A549 (cell line): ENCODE measurements around the gene TICAM1. TPM values are rescaled to one million over a fixed set of nuclear protein-coding genes. Genes with fewer than 3 reads are reported as not detected.
A peak's percentile ranks its signal among the peaks of the same experiment; 100 is the strongest.

Experiments used
- ATAC-seq, 2 experiments: fragments of 200-7000 bp in 1 of 2; fragments of >200 bp in 1 of 2; cut with Nextera tagmentation in 1 of 2; cut with Tn5 transposase in 1 of 2; 3 replicates each; pipeline versions ENCODE4 v1.8.0 to v1.9.1; 2018 to 2020; ENCODE audit warnings: mild to moderate bottlenecking in 1 of 2, moderate library complexity in 1 of 2
- CTCF ChIA-PET: fragments of 300-600 bp; sonication (Branson Sonifier 250); formaldehyde crosslinking; extraction: SDS; loops from one replicate; lab custom pipeline; 2021; ENCODE audit warnings: antibody characterized with exemption, inconsistent platforms; lab: Yijun Ruan, JAX
- POLR2A ChIA-PET: fragments of 350-600 bp; formaldehyde crosslinking; extraction: SDS; loops from one replicate; lab custom pipeline; 2021; ENCODE audit warnings: antibody characterized with exemption, inconsistent platforms; lab: Yijun Ruan, JAX
- DNase-seq, 2 experiments: peaks; one replicate each; pipeline versions ENCODE4 v3.0.0 to v3.0.0-alpha.2; 2011 to 2016; ENCODE audit warnings: low read depth in 1 of 2, low spot score in 1 of 2
- FAIRE-seq: peaks from 2 replicates; lab custom pipeline; 2011; peaks lifted over from hg19 to GRCh38; lab: Jason Lieb, UNC
- H3K27ac ChIP-seq, 2 experiments: fragments of >200 bp; sonication (Bioruptor Twin); formaldehyde crosslinking; 3 replicates each; pipeline ENCODE4 v1.5.1; 2016 to 2017
- H3K4me1 ChIP-seq: fragments of >200 bp; sonication (Bioruptor Twin); formaldehyde crosslinking; 3 replicates; pipeline ENCODE4 v1.6.1; 2016
- H3K4me2 ChIP-seq: fragments of >200 bp; sonication (Bioruptor Twin); formaldehyde crosslinking; 3 replicates; pipeline ENCODE4 v1.6.1; 2016
- H3K4me3 ChIP-seq: fragments of >200 bp; sonication (Bioruptor Twin); formaldehyde crosslinking; 3 replicates; pipeline ENCODE4 v1.5.1; 2016
- H3K9me3 ChIP-seq: fragments of >200 bp; sonication (Bioruptor Twin); formaldehyde crosslinking; 3 replicates; pipeline ENCODE4 v1.6.1; 2016
- CBX2 ChIP-seq: fragments of 200-600 bp; sonication (generic); IDR thresholded peaks from 2 replicates; pipeline ENCODE4 v1.6.1; 2016; ENCODE audit warnings: low read depth, mild to moderate bottlenecking, borderline replicate concordance
- CBX8 ChIP-seq: fragments of 200-600 bp; sonication (generic); IDR thresholded peaks from 2 replicates; pipeline ENCODE4 v1.6.1; 2016
- CEBPB ChIP-seq, 2 experiments: fragments of >200 bp in 1 of 2; sonication (Bioruptor Twin) in 1 of 2; formaldehyde crosslinking in 1 of 2; IDR thresholded peaks; 2 replicates each; pipeline ENCODE4 v1.6.1; 2012 to 2016
- E2F6 ChIP-seq: IDR thresholded peaks from 2 replicates; pipeline ENCODE4 v1.6.1; 2012; ENCODE audit warnings: low read depth, borderline replicate concordance
- EHMT2 ChIP-seq: fragments of 200-600 bp; sonication (generic); IDR thresholded peaks from 2 replicates; pipeline ENCODE4 v1.6.1; 2016; ENCODE audit warnings: antibody characterized with exemption, low read depth, mild to moderate bottlenecking, moderate library complexity
- ELK1 ChIP-seq: fragments of 150-350 bp; IDR thresholded peaks from 2 replicates; pipeline ENCODE4 v1.6.1; 2014; ENCODE audit warnings: low read depth, mild to moderate bottlenecking, low read length
- GATA3 ChIP-seq: IDR thresholded peaks from 2 replicates; pipeline ENCODE4 v1.6.1; 2012; ENCODE audit warnings: borderline replicate concordance
- HES2 ChIP-seq: fragments of >200 bp; sonication (Bioruptor Twin); formaldehyde crosslinking; IDR thresholded peaks from 2 replicates; pipeline ENCODE4 v1.6.1; 2016
- HOXB5 ChIP-seq: fragments of 250-450 bp; sonication (Bioruptor Pico); IDR thresholded peaks from 2 replicates; pipeline ENCODE4 v1.5.0; 2020; ENCODE audit warnings: mild to moderate bottlenecking, moderate library complexity
- JUN ChIP-seq, 2 experiments: fragments of >200 bp; sonication (Bioruptor Twin); formaldehyde crosslinking; IDR thresholded peaks; 2 replicates in 1 of 2; 3 replicates in 1 of 2; pipeline ENCODE4 v1.6.1; 2016 to 2017
- NFE2L2 ChIP-seq: fragments of 150-350 bp; conservative IDR thresholded peaks from 2 replicates; pipeline ENCODE4 v1.6.1; 2014; ENCODE audit warnings: low read length
- NR3C1 ChIP-seq: fragments of >200 bp; sonication (Bioruptor Twin); formaldehyde crosslinking; IDR thresholded peaks from 3 replicates; pipeline ENCODE4 v1.6.1; 2017
- PBX3 ChIP-seq: IDR thresholded peaks from 2 replicates; pipeline ENCODE4 v1.6.1; 2012
- POLR2AphosphoS2 ChIP-seq: conservative IDR thresholded peaks from 2 replicates; pipeline ENCODE4 v1.6.1; 2012; ENCODE audit warnings: low read length, improper control_type of control experiment, inconsistent platforms
- RAD21 ChIP-seq, 2 experiments: fragments of >200 bp in 1 of 2; sonication (Bioruptor Twin) in 1 of 2; formaldehyde crosslinking in 1 of 2; IDR thresholded peaks in 1 of 2; conservative IDR thresholded peaks in 1 of 2; 2 replicates in 1 of 2; 3 replicates in 1 of 2; pipeline ENCODE4 v1.6.1; 2012 to 2018; ENCODE audit warnings: inconsistent platforms in 1 of 2
- RCOR1 ChIP-seq: fragments of 150-350 bp; IDR thresholded peaks from 2 replicates; pipeline ENCODE4 v1.6.1; 2014; ENCODE audit warnings: antibody characterized with exemption, low read length, low read depth
- RFX5 ChIP-seq: fragments of 450-650 bp; IDR thresholded peaks from 2 replicates; pipeline ENCODE4 v1.7.1; 2014; ENCODE audit warnings: antibody characterized with exemption, mild to moderate bottlenecking, moderate library complexity
- SMC3 ChIP-seq: fragments of >200 bp; sonication (Bioruptor Twin); formaldehyde crosslinking; IDR thresholded peaks from 3 replicates; pipeline ENCODE4 v1.6.1; 2018; ENCODE audit warnings: inconsistent platforms
- TP53 ChIP-seq: fragments of 250-450 bp; sonication (Bioruptor Pico); IDR thresholded peaks from 2 replicates; pipeline ENCODE4 v1.5.0; 2021; ENCODE audit warnings: mild to moderate bottlenecking, moderate library complexity
- USF2 ChIP-seq: fragments of 450-650 bp; IDR thresholded peaks from 2 replicates; pipeline ENCODE4 v1.6.1; 2014; ENCODE audit warnings: antibody characterized with exemption
- ZC3H11A ChIP-seq: fragments of 450-650 bp; IDR thresholded peaks from 2 replicates; pipeline ENCODE4 v1.6.1; 2014; ENCODE audit warnings: antibody characterized with exemption, mild to moderate bottlenecking
- ZFP36 ChIP-seq: fragments of 450-650 bp; IDR thresholded peaks from 2 replicates; pipeline ENCODE4 v1.6.1; 2014; ENCODE audit warnings: borderline replicate concordance; ENCODE audit not compliant: partially characterized antibody
- WGBS: methylation state at CpG from one replicate; pipeline ENCODE4 v1.1.6; 2017; ENCODE audit errors: missing lambda C conversion rate; 5-methylcytosine and 5-hydroxymethylcytosine counted together
- polyA plus RNA-seq, 4 experiments: library from polyadenylated mRNA; depleted of rRNA in 3 of 4; stranded (reverse); fragments of >200 nt; fragmentation: RNase III in 1 of 4; extraction: RNeasy Plus Mini Kit Qiagen cat#74134 plus additional on column Dnase treatment in 1 of 4; gene quantifications; 2 replicates in 3 of 4; 3 replicates in 1 of 4; pipeline ENCODE4 v1.2.3, GENCODE V29; 2011 to 2017

Gene TICAM1
- polyA plus RNA-seq, 2 of the 4 experiments (the other 2 are of a cell fraction): 0.78 to 4.0 TPM

- DNase-seq (no peak), ATAC-seq (no peak), FAIRE-seq (no peak)
- ChIA-PET POLR2A (no interaction called here), CTCF (interaction anchor here (0.8 to 13.7 kb wide), 3 partner anchors 12 to 73 kb away, joined by 3 to 240 read pairs (median 10); partner anchors contain the start of gene FEM1A)
- Histone ChIP-seq H3K4me3 (no peak overlapping the region), H3K9me3 (no peaks in the 10 kb centered on the region), H3K27ac (no peak overlapping the region), H3K4me1 (no peaks in the 10 kb centered on the region), H3K4me2 (no peak overlapping the region)
- 70% methylated on average over 7 of the region's 7 CpGs for WGBS
- TF ChIP-seq GATA3 (no peak), CBX8 (no peak), ZC3H11A (no peak), HES2 (no peak), ELK1 (no peak), CBX2 (no peak), SMC3 (no peak), NR3C1 (no peak), PBX3 (no peak), RAD21 (conservative IDR thresholded peaks at IDR 0.05 in 1 of 2, IDR thresholded peaks at IDR 0.05 in 1 of 2) (no peak), E2F6 (no peak), RCOR1 (no peak), USF2 (no peak), RFX5 (no peak), JUN (IDR thresholded peaks at IDR 0.05) (no peak)
These were observed 28.8 kb downstream of the TICAM1 start for GRCh38 chr19:4802711-4803110.

GRCh38 chr19:4801085-4801619 is 30.4 kb downstream of the TICAM1 start:
- POLR2A ChIA-PET: no interaction called here
- Histone ChIP-seq H3K4me2 (no peak overlapping the region), H3K9me3 (no peaks in the 10 kb centered on the region), H3K4me3 (no peak overlapping the region), H3K27ac (no peak overlapping the region), H3K4me1 (no peaks in the 10 kb centered on the region)
- ATAC-seq: no peak
- 43% methylated on average over 3 of the region's 3 CpGs for WGBS
- FAIRE-seq: no peak
- CTCF ChIA-PET: interaction anchor here (0.6 to 13.7 kb wide), 7 partner anchors 8 to 225 kb away, joined by 3 to 240 read pairs (median 4); partner anchors contain the start of gene FEM1A
- DNase-seq: no peak
- TF ChIP-seq NFE2L2 (no peak), TP53 (CRISPR knock-in tag) (no peak), POLR2AphosphoS2 (no peak), ZFP36 (peak; percentile 33), CEBPB (IDR thresholded peaks at IDR 0.05) (no peak), EHMT2 (no peak), HOXB5 (CRISPR knock-in tag) (no peak), CBX2 (no peak)
